ENCODE measurements around the gene FAM181A.

Gene FAM181A

GRCh38 chr14:93960774-93961438 is 33.8 kb downstream of the FAM181A start:
- in situ Hi-C loops (cut with HindIII; ENCODE audit: low sequenced_read_pairs), result no loop called here

- in situ Hi-C loops (cut with HindIII; ENCODE audit: low sequenced_read_pairs), result no loop called here
These were observed 34.5 kb downstream of the FAM181A start for GRCh38 chr14:93961620-93962019.

GRCh38 chr14:93962701-93963601 is 35.8 kb downstream of the FAM181A start:
- in situ Hi-C loops (cut with HindIII; ENCODE audit: low sequenced_read_pairs), result no loop called here

- in situ Hi-C loops (cut with HindIII; ENCODE audit: low sequenced_read_pairs), result no loop called here
These were observed 36.5 kb downstream of the FAM181A start for GRCh38 chr14:93963692-93964091.

GRCh38 chr14:93964281-93964680 is 37.1 kb downstream of the FAM181A start:
- in situ Hi-C loops (cut with HindIII; ENCODE audit: low sequenced_read_pairs), result no loop called here

GRCh38 chr14:93964820-93965286 is 37.7 kb downstream of the FAM181A start:
- in situ Hi-C loops (cut with HindIII; ENCODE audit: low sequenced_read_pairs), result no loop called here

- in situ Hi-C loops (cut with HindIII; ENCODE audit: low sequenced_read_pairs), result no loop called here
These were observed 38.2 kb downstream of the FAM181A start for GRCh38 chr14:93965287-93965821.

GRCh38 chr14:93965946-93966474 is 38.9 kb downstream of the FAM181A start:
- in situ Hi-C loops (cut with HindIII; ENCODE audit: low sequenced_read_pairs), result no loop called here

- in situ Hi-C loops (cut with HindIII; ENCODE audit: low sequenced_read_pairs), result no loop called here
These were observed 40.6 kb downstream of the FAM181A start for GRCh38 chr14:93967637-93968250.

- in situ Hi-C loops (cut with HindIII; ENCODE audit: low sequenced_read_pairs), result no loop called here
These were observed 42.1 kb downstream of the FAM181A start for GRCh38 chr14:93969082-93969828.

- in situ Hi-C loops (cut with HindIII; ENCODE audit: low sequenced_read_pairs), result loop anchor here (5.0 kb wide), 1 partner anchor 57 kb away; the partner anchor contains the start of gene OTUB2
These were observed 43.4 kb downstream of the FAM181A start for GRCh38 chr14:93970585-93970964.

- in situ Hi-C loops (cut with HindIII; ENCODE audit: low sequenced_read_pairs), result loop anchor here (5.0 kb wide), 1 partner anchor 56 kb away; the partner anchor contains the start of gene OTUB2
These were observed 44.0 kb downstream of the FAM181A start for GRCh38 chr14:93970965-93971634.

- in situ Hi-C loops (cut with HindIII; ENCODE audit: low sequenced_read_pairs), result loop anchor here (5.0 kb wide), 1 partner anchor 56 kb away; the partner anchor contains the start of gene OTUB2
These were observed 44.5 kb downstream of the FAM181A start for GRCh38 chr14:93971635-93972027.

- in situ Hi-C loops (cut with HindIII; ENCODE audit: low sequenced_read_pairs), result loop anchor here (5.0 kb wide), 1 partner anchor 55 kb away; the partner anchor contains the start of gene OTUB2
These were observed 45.6 kb downstream of the FAM181A start for GRCh38 chr14:93972618-93973205.

- in situ Hi-C loops (cut with HindIII; ENCODE audit: low sequenced_read_pairs), result loop anchor here (5.0 kb wide), 1 partner anchor 54 kb away; the partner anchor contains the start of gene OTUB2
These were observed 46.5 kb downstream of the FAM181A start for GRCh38 chr14:93973607-93974006.

- in situ Hi-C loops (cut with HindIII; ENCODE audit: low sequenced_read_pairs), result loop anchor here (5.0 kb wide), 1 partner anchor 53 kb away; the partner anchor contains the start of gene OTUB2
These were observed 47.2 kb downstream of the FAM181A start for GRCh38 chr14:93974299-93974698.

GRCh38 chr14:93974833-93975232 is 47.7 kb downstream of the FAM181A start:
- in situ Hi-C loops (cut with HindIII; ENCODE audit: low sequenced_read_pairs), result loop anchor here (5.0 kb wide), 1 partner anchor 52 kb away; the partner anchor contains the start of gene OTUB2

GRCh38 chr14:93975791-93976476 is 48.8 kb downstream of the FAM181A start:
- in situ Hi-C loops (cut with HindIII; ENCODE audit: low sequenced_read_pairs), result no loop called here

Measured in DLD1 (cell line).